HG03045 (cell line): ENCODE data around the gene KCNH8.

ENCODE experiments used
- ATAC-seq: cut with Tn5 transposase; IDR thresholded peaks from one replicate; pipeline ENCODE4 v1.9.1; 2021; ENCODE audit warnings: mild to moderate bottlenecking, moderate library complexity; ENCODE audit not compliant: unreplicated experiment

Gene KCNH8

DNA sequence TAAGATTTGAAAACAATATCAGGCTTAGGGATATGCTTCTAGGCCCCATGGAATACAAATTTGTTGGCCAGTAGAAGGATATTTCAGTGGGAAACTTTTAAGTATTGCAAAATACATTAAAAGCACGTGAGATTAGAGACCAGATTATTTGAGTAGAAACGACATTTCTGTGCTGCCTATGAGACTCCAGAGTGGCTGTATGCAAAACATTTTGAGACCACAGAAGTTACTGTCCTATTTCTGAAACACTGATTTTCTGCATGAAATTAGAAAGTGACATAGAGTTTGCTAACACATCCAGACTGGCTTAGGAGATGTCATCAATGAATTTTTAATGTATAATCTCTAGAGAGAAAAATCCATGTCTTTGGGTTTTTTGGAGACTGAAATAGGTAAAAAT lies 99.8 kb downstream of the KCNH8 start:
- ATAC-seq, result no peak

DNA sequence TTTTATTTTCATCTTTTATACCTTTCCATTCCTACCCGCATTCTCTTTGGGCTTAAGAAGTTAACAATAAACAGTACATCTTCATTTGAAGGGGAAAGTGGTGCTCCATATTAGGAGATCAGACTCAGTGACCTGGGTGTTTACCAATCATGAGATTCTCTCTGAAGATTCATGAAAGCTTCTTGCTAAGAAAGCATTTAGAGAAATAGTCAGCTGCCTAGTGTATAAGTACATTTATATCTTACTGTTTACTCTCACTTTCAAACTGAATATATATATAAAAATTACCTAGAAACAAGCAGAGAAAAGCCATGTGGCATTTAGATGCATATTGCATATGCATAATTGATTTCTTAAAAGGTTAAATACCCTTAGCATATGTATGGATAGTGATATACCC lies 100.5 kb downstream of the KCNH8 start:
- ATAC-seq, result no peak

DNA sequence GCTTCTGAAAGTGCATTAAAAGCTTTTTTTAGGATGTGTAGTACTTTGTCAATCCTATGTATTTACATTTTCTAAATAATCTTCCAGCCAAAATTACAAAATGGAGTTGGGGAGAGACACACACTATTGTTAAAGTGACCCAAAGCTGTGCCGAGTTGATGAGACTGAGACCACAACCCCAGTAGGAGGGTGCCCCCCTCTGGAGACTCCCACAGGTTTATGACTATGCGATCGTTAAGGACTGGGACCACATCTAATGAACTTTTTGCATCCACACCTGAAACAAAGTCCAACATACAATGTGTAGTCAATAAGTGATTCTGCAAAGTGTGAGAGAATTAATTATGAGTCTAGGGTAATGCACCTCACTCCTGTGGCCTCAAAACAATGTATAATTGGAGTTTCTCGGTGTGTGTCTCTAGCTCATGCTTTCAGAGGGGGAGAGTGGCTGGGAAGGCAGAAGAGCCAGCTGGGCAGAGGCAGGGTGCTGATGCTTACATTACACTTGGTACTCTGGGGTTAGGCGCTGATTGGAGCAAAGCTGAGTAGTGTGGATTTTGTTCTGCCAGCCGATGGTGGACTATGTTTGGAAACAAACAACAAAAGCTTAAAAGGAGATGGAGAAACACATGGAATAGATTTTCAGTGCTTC lies 102.8 kb downstream of the KCNH8 start:
- no peak for ATAC-seq

DNA sequence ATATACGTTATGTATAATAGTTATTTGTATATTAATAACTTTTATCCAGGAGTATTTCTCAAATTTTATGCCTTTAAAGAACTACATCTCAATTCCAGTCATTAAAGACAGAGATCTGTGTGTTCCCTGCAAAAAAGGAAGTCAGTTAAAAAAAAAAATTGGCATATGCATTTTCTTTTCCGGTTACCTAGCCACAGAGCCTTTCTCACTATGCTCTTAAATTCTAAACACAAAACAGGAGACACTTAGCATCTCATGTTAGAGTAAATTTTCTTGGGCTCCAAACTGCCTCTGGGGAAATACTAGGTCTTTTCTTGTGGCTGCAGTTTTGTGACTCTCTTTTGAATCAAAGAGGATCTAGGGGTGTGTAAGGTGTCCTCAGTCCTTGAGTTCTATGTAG lies 105.9 kb downstream of the KCNH8 start:
- no peak for ATAC-seq

DNA sequence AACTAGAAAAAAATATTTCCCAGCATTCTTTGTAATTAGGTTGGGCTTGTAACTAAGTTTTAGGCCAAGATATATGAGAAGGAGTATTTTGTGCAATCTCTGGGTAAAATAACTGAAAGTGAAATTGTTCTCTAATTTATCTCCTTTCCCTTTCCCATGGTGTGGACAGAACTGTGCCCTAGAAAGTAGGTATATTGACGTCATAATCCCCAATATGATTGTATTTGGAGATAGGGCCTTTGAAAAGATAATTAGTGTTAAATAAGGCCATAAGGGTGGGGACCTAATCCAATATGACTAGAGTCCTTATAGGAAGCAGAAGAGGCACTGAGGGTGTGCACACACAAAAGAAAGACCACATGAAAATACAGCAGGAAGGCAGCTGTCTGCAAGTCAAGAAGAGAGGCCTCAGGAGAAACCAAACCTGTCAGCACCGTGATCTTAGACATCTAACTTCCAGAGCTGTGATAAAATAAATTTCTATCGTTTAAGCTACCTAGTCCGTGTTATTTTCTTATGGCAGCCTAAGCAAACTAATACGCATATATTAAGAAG lies 106.6 kb downstream of the KCNH8 start:
- ATAC-seq, result no peak

DNA sequence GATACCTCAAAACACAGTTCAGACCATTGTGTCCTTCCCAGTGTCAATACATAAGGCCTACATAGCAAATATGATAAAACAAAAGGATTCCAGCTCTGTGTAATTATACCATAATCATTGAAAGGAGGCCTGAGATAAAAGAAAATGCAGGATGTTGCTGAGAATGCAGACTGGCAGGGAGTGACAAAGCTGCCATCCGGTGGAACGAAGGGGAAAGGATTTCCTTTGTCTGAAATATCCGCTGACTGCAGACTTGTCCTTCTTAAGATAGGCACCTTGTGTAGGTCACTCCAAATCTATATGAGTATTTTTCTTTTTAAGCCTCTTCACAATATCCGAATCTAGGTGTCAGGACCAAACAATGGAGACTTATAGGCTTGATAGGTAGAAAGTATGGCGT lies 108.0 kb downstream of the KCNH8 start:
- ATAC-seq, result no peak

DNA sequence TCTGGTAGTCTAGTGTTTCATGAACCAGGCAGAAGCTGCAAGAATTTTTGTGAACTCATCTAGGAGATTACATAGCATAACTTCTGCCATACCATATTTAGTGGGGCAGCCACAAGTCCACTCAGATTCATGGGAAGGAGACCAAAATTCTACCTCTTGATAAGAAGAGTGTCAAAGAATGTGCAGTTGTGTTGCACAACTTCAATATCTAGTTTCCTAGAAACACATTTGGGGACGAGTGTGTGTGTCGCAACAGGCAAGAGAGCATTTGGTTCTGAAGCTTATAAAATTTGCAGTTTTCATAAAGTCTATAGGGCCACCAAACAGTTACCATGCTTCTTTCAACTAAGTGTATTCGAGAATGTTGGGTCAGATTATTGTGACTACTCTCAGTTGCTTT lies 115.3 kb downstream of the KCNH8 start:
- ATAC-seq, result no peak

DNA sequence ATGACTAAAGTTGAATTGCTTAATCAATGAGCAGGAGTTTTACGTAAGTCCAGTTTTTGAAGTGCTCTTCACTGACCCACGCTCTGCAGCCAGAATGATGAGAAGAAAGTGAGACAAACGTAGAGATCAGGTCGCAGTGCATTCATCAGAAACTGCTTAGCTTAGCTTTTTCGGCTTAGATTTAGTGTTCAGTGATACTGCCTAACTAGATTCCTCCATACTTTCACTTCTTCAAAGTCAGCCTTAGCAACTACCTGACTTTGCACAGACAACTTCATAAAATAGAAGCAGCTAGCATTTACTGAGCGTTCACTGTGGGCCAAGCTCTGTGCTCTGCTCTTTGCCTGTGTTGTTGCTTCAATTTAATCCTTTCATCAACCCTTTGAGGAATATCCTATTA lies 116.1 kb downstream of the KCNH8 start:
- ATAC-seq, result no peak

DNA sequence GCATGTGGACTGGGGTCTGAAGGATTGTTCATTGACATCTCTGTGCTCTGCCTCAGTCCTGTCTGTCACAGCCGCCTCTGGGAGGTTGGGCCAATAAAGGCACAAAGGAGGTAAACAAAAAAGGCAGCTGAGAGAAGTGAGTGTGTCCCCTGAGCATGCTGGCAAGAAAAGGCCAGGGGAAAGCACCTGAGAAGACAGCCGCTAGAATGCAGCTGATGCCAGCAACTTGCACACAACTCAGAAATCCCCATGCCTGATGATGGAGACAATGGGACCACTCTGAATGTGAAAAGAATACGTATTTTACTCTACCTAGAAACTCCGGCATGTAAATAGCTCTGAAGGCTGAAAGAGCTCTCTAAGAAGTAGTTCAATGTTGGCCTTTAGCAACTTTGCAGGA lies 118.7 kb downstream of the KCNH8 start:
- no peak for ATAC-seq

DNA sequence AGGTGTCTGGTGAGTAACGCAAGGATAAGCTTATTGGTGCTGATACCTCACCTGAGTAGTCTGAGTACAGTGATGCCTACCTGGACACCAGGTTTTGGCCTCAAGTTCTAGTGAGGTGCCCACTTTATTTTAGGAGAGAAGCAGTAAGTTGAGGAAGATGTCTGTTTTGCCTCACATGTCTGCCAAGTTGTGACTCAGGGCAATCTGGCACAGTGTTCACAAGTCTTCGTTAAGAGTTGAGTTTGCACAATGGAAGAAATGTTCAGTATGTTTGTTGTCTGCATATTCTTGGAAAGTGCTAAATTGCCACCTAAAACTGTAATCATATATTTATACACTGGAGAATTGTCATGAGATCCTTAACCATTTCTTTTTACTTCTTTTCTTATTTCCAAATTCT lies 122.2 kb downstream of the KCNH8 start:
- ATAC-seq, result no peak

DNA sequence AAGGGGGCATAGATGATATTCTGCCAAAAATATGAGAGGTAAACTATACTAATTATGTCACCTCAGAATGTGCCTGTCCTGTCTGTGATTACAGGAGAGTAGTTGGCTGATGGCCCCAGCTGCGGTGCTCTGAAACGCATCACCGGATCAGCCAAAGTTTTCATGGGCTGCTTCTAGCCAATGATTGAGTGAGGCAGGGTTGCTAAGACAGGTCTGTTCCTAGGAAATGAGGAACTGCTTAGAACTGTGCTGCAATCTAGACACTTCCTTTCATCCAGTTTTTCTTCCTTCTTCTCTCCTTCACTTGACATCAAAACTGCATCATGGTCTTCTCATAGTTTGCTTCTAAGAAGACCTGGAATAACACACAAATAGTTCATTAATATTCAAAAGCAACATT lies 124.0 kb downstream of the KCNH8 start:
- ATAC-seq, result no peak

DNA sequence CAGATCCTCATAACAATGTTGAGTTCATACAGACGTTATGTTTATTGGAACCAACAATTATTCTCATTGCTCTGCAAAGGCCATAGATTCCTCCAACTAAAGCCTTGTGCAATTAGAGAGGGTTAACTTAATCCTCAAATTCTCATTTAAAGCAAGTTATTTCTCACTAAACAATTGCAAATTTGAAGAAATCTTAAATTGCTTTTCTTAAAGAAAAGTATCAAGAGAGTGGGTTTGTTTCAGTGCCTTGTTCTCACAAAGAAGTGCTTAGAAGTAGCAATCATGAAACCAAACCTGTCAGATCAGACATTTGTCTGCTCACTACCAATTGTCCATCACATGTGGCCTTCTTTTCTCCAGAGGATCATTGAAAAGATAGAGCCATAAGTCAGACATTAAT lies 124.8 kb downstream of the KCNH8 start:
- ATAC-seq, result no peak

DNA sequence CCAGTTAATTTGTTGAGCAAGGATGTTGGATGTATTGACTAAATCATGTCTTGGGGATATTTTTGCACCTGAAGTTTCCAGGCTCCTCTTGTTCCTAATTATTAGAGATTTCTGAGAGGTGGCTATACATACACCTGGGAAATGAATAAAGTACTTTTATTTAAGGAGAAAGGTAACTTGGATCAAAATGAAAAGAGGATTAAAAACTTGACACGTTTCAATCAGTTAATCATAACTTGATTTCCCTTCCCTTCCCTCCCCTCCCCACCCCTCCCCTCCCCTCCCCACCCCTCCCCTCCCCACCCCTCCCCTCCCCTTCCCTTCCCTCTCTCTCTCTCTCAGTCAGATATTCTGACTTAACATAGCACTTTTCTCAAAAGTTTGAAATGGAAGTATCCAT lies 126.3 kb downstream of the KCNH8 start:
- no peak for ATAC-seq

DNA sequence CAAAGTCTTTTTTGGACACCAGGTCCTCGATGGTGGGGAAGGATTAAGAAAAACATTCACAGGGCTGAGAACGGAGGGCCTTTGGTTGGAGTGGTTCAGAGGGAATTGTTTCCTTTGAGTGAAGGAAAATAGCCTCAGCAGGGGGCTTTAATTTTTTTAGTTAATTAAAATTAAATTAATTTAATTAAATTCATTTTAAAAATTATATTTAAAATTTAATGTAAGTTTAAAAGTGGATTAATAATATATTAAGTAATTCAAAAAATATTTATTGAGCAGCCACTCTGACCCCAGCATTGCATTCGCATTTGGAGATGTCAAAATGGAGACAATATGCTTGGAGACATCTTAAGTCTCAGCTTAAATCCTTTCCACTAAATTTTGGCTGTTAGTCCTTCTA lies 136.7 kb downstream of the KCNH8 start:
- ATAC-seq, result no peak

DNA sequence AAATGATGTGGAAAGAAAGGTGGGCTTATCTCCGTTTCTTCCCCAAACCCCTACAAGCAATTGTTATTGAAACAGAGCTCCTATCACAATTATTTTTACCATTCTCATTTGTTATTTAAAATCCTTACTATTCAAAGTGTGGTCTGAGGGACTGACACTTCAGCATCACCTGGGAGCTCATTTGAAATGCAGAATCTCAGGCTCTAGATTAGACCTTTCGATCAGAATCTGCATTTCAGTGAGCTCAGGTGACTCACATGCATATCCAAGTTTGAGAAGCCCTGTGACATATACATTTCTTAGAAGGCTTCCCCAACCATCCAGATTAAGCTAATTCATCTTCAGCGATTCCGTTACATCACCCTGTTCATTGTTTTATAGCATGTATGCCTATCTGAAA lies 145.0 kb downstream of the KCNH8 start:
- no peak for ATAC-seq

DNA sequence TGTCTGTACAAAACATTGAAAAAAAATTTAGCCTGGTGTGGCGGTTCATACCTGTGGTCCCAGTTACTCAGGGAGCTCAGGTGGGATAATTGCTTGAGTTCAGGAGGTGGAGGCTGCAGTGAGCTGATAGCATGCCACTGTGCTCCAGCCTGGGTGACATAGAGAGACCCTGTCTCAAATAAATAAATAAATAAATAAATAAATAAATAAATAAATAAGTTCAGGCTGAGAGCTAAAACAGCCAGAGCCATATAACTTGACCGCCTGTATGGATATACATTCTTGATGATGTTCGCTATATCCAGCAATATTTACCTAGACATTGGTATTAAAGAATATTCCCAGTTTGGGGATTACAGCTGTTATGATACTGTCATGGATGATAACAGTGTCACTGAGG lies 146.9 kb downstream of the KCNH8 start:
- ATAC-seq, result no peak

DNA sequence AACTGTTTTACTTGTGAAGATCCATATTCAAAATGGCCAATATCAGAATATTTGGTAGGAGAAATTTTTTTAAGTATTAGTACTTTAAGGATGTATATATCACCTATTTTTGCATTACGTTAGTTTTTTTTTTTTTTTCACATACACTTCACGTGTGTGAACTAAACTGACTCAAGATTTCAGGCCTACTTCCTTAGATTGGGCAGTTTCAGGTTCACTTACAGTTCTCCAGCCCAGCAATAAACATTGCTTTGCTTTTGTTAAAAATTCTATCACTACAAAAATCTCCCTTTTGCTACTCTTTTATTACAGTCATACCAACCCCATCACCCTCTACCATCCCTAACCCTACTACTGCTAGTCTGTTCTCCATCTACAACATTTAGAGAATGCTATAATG lies 183.6 kb downstream of the KCNH8 start:
- ATAC-seq, result no peak

DNA sequence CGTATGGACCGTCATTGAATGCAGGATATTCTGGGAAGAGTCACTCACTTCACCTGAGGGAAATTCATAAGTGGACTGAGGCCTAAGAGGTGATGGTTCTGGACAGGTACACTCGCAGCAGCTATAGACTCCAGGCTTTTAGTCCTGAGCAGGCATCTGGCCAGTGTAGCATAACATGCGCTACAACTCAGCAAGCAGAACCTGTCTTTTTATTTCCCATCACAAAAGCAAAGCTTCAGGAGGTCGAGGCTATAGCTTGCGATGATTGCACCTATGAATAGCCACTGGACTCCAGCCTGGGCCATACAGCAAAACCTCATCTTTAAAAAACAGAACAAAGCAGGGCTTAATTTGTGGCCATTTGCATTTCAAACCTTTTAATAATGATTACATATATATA lies 185.8 kb downstream of the KCNH8 start:
- no peak for ATAC-seq

DNA sequence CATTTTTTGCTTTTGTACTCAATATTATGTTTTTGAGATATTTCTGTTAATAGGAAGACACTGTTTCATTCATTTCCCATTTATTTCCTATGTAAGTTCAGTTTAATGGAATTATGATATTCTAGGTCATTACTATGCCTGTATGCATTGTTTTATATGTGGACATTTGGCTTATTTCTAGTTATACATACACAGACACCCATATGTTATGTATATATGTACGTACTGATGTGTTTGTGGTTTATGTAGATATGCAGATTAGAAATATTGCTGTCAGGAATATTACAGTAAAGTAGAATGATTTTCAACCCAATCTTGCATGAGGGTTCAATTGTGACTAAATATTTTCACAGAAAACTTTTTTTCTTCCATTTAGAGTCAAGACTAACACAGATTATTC lies 190.5 kb downstream of the KCNH8 start:
- ATAC-seq, result no peak

DNA sequence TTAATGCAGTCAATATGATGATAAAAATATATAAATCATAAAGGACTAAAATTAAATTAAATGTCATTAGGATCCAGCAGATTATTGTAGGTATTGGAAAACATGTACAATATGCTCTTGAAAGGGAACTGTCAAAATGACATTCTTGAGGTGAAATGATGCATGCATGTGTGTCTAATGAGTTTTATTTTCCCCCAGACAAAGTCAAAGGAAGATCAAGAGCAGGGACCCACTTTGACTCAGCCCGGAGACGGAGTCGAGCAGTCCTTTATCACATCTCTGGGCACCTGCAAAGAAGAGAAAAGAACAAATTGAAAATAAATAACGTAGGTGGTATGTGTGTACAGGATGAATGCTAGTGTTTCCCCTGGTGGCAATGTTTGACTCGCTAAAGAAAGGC lies 194.1 kb downstream of the KCNH8 start:
- no peak for ATAC-seq

DNA sequence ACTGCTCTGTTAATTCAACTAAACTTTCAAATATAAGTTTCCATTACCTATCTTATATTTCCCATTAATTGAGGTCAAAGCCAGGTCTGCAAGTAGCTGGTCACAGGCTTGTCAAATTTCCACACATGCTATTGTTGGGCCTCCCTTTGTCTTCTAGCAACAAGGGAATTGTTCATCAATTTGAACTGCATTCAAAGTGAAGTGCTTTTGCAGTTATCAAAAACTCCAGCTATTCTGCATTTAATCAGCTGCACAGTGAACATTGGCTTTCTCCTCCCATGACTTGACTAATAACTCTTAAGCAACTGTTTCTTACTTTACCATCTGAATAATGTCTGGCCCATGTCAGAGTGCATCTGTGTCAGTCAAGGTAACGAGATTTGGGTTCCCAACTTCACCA lies 198.4 kb downstream of the KCNH8 start:
- ATAC-seq, result no peak

DNA sequence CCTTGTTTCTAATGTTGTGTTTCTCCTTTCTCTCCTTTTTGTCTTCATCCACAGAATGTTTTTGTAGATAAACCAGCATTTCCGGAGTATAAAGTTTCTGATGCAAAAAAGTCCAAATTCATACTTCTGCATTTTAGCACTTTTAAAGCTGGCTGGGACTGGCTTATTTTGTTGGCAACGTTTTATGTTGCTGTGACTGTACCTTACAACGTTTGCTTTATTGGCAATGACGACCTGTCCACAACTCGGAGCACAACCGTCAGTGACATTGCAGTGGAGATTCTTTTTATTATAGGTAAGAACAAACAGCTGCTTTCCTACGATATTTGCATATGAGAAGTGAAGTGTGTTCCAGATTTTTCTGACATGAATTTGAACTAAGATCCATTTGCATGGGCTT lies 199.4 kb downstream of the KCNH8 start:
- ATAC-seq, result no peak

DNA sequence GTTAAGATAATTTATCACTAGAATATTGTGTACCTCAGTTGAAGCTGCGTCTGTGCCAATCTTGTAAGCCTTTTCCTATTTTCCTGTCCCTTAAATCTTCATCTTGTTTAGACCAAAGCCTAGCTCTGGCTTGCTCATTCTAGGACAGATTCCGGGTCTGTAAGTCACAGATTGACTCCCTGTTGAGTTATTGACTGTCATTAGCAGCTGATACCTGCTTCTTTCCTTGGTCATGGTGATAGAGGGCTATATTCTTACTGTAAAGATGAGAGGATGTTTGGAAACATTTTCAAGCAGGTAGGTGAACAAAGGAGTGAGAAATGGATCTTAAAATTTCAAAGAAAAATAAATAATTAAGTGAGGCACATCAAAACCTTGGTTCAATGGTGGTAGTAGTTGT lies 200.2 kb downstream of the KCNH8 start:
- ATAC-seq, result no peak
